NCI-H2171 (cell line): ENCODE data around the gene CDH4.

ENCODE experiments used
- DNase-seq: peaks from one replicate; lab custom pipeline; 2025; lab: John Stamatoyannopoulos, UW

Gene CDH4

DNA sequence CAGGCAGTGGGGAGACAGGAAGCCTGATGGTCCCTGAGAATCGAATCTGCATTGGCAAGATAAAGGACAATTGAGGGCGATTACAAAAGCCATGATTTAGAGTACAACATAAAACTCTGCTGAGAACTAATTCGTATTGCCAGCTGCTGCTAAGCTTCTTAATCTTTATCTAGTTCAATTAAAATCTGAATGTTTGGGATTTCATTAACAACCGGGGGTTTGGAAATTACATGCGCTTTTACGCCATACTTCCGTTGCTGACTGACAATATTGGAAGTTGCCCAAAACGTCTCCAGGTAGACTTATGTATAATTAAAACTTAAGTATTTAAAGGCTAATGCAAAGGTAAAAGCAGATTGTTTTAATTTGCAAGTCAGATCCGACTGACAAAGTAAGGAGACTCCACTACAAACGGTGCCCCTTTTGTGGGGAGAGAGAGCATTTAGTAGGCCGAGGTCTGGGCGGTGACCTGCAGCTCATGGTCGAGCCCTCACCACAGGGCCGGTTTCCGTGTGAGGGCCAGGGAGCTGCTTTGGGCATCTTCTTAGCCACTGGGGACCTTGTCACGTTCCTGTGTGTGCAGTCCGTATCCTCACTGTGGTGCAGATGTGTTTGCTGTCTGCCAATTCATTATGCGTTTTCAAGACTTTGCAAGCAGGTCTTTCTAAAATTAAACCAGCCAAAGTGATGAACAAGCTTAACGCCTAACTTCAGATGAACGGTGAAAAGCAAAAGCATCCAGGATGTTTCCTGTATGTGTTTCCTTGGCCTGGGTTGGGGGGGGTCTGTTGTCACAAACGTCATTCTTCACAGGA is 49.9 kb downstream of the CDH4 start:
- no peak for DNase-seq

DNA sequence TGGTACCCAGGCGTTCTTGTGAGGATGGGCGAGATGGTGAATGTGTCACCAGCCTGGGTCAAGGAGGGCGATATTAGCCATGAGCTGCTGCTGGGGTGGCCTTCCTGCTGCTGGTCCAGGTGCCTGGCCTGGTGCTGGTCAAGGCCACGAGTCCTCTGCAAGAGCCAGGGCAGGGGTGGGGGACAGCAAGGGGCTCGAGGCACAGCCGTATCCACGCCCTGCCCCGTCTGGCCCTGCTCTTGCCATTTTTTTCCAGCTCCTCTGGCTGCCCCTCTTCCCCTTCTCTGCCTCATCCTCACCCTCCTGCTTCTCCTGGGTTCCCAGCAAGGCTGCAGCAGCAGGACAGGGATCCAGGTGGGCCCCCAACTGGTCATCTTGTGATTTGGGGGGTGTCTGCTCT is 51.2 kb downstream of the CDH4 start:
- no peak for DNase-seq

DNA sequence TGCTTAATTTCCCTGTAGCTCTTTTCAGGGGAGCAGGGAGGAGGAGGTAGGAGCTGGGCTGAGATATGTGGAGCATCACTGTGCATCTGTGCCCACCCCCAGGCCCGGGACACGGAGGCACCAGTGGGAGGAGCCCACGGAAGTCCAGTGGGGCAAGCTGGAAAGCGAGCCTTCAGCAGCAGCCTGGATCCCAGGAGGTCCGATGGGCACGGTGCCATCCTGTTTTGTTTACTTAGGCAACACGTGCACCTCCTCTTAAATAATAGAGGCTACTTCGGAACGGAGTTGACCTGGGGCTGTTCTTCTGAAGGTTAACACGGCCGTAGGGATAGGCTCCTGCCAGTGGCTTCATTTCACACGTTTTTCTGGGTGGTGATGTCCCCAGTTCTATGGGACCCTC is 51.6 kb downstream of the CDH4 start:
- no peak for DNase-seq

DNA sequence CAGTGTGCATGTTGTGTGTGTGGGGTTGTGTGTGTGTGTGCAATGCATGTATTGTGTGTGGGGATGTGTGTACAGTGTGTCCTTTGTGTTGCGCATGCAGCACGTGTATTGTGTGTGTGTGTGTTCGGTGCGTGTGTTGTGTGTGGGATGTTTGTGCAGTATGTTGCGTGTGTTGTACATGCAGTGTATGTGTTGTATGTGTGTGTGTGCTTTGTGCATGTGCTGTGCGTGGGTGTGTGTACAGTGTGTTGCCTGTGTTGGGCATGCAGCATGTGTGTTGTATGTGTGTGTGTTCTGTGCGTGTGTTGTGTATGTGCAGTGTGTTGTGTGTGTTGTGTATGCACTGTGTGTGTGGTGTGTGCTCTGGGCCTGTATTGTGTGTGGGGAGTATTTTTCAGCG is 52.7 kb downstream of the CDH4 start:
- no peak for DNase-seq

DNA sequence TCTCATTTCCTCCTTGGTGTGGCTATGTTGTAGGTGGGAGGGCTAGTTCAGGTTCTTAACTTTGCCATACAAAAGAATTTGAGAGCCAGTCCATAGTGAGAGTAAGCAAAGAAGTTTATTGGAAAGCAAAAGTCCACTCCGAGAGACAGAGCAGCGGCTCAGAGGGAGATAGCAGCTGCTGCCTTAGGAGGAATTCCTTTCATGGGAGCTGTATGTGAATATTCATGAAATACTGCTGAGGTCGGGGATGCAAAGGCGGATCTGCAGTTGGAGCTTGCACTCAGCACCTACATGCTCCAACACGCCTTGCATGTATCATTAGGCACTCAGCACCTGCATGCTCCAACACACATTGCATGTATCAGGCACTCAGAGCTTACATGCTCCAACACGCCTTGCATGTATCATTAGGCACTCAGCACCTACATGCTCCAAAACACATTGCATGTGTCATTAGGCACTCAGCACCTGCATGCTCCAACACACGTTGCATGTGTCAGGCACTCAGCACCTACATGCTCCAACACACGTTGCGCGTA is 54.9 kb downstream of the CDH4 start:
- no peak for DNase-seq

DNA sequence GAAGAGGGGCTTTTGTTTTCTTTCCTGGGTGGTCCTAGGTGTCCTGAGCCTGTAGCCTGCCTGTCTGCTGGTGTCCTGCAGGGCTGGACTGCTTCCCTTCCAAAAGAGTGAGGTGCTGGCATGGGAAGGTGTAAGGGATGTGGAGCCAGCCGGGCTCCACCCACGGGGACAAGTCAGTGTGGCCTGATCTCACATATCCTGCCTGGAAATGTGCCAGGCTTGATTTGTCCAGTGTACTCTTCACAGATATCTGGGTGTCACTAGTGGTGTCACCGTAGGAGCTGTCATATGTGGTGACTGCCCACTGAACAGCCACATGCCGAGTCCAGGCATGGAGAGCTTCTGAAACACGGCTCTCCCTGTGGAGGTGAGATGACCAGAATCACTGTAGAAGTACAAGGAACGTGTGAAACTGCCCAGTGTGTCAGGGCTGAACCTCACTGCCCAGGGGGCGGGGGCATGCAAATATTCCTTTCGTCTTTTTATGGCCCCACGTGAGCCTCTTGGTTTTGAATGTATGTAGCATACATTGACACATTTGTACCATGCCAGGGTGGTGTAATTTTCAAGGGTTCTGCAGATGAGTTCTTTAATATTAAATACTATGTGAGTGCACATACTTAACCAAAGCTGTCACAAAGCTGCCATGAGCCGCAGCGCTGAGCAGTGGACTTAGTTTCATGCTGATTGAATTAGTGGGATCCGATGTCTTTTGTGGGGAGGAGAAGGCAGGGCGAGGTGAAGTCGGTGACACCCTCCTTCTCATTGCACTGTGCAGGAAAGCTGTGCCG is 55.8 kb downstream of the CDH4 start:
- DNase-seq = no peak

DNA sequence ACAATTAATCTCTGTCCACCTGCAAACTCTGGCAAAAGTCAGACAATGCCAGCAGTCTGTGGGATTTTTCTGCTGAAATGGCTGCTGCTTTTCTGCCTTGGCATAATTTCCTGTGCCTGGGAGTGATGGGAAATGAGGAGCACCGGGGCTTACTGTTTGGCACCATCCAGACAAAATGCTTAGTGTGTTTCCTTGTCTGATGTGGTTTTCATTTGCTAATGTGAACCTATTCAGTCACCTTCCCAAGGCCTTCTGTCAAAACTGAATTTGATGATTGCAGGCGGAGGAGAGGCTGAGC is 56.4 kb downstream of the CDH4 start:
- DNase-seq = no peak

DNA sequence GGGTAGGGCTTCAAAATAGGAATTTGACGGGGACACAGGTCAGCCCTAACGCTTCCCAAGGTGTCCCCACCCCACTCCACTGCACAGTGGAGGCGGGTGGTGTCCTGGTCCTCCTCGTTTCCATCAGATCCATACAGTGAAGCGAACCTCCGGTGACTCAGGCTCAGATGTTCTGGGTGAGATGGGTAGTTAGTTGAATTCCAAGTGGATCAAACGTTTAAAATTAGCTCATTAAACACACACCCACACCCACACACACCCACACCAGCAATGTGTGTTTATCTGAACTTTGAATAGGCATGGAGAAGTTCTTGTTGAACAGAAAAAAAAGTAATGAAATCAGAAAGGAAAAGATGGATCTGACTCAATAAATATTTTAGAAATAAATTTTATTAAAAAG is 58.9 kb downstream of the CDH4 start:
- DNase-seq = no peak

DNA sequence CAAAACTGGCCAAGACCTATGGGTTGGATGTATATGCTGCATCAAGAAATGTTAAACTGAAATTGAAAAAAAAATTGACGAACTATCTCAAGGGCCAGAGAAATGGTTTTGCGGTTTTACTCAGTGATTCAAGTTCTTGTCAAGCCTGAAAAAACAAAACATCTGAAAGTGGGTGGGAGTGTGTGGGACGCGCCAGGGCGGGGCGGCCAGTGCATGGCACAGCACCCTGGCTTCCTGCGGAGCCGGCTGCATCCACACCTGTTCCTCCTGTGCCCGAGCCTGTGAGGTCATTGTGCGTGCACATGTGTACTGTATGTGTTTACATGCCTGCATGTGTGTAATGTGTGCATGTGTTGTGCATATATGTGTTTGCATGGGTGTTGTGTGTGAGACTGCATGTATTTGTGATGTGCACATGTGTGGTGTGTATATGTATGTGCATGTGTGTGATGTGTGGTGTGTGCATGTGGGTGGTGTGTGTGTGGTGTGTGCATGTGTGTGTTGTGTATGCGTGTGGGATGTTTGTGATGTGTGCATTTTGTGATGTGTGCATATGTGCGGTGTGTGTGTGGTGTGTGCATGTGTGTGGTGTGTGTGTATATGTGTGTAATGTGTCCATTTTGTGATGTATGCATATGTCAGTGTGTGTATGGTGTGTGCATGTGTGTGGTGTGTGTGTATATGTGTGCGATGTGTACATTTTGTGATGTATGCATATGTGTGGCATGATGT is 59.8 kb downstream of the CDH4 start:
- no peak for DNase-seq

DNA sequence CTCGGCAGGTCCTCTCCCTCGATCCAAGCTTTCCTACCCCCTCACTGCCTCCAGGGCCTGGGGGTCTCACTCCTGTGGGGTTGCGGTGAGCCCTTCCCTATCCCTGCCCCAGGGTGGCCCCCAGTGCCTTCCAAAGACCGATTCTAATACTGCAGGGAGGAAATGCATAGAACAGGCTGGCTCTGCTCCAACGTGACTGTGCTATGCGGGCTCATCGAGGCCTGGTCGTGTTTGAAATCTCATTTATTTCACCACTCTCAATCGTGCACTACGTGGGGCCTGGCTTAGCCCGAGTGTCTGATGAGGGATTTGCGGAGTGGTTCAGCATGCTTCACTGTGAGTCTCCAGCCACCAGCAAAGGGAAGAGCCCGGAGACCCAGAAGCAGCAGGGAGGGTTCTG is 60.9 kb downstream of the CDH4 start:
- no peak for DNase-seq

DNA sequence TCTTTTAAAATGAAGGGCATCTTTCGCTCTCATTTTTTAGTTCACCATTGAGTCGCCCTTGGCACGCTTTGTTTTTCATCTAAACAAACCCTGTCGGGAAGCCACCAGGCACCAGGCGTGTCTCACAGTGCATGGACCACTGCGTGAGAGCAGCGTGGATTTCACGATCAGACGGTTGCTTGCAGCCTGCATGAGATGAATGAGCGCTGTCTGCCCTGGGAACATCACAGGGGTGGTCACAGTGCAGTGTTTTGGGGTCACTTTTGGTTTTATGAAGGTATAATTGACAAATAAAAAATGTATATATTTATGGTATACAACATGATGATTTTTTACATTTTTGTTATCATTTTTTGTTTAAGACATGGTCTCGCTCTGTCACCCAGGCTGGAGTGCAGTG is 61.3 kb downstream of the CDH4 start:
- DNase-seq = no peak

DNA sequence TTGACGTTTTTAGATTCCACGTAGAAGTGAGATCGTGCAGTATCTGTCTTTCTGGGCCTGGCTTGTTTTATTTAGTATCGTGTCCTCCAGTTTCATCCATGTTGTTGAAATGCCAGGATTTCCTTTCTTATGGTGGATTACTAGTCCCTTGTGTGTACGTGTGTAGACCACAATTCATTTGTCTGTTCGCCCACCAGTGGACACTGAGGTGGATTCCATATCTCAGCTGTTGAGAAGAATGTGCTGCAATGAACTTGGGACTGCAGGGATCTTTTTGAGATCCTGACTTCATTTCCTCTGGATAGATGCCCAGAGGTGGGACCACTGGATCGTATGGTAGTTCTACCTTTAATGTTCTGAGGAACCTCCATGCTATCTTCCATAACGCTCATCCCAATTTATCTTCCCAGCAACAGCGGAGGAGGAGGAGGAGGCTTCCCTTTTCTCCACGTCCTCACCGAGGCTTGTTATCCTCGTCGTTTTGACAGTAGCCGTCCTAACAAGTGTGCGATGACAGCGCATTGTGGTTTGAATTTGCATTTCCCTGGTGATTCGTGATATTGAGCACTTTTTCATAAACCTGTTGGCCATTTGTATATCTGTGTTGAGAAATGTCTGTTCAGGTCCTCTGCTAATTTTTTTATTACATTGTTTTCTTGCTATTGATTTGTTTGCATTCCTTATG is 62.4 kb downstream of the CDH4 start:
- no peak for DNase-seq

DNA sequence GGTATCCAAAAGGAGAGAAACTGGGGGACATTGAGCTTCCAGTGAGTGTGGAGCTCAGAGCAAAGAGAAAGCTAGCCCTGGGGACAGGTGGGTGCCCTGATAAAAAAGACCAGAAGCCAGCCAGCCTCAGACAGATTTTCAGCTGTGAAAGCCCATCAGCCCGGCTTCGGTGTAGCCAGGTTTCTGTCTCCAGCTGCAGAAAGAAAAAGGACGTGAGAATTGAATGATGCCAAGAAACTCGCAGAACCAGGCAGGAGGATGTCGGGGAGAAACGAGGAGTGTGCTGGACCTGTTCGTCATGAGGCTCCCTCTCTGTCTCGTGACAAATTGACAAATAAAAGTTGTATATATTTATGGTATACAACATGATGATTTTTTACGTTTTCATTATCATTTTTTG is 63.3 kb downstream of the CDH4 start:
- no peak for DNase-seq

DNA sequence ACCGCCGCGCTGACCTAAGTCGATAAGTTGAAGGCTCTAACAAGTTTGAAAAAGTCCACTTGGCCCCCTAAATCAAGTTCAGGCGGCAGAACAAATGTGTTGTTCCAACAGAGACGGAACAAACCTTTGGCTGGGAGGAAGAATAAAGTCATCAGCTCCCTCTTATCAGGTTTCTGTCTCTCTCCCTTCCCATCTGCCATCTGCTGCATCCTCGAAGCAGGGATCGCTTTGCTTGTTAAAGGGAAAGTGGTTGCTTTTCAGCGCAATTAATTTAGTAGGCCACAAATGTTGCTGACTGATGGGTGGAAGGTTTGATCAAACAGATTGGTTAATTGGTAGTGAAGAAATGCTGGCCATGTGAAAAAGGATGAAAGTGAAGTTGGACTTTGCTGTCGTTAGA is 64.3 kb downstream of the CDH4 start:
- DNase-seq = peak; percentile 6

DNA sequence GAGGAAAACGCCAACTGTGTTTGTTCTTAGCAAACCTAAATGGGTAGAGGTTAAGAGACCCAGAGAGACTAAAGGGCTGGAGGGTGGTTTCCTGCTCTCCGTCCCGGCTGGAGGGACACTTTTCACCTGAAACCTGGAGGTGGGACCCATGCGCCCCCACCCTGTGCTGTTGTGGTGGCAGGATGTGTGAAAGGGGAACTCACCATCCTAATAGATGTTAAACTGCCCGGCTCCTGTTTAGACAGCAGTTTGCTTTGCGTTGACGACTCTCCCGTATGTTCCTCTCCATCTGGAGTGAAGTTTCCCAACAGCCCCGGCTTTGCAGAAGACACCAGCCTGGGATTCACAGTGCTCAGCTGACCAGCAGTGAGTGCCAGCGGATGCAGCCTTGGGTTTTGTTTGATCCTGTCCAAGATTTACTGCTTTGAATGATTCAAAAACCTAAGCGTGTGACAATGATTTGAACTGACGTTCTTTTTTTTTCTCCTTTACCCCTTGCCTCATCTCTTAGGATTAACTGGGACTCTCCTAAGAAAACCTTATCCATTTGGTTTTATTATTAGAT is 66.0 kb downstream of the CDH4 start:
- DNase-seq = no peak

DNA sequence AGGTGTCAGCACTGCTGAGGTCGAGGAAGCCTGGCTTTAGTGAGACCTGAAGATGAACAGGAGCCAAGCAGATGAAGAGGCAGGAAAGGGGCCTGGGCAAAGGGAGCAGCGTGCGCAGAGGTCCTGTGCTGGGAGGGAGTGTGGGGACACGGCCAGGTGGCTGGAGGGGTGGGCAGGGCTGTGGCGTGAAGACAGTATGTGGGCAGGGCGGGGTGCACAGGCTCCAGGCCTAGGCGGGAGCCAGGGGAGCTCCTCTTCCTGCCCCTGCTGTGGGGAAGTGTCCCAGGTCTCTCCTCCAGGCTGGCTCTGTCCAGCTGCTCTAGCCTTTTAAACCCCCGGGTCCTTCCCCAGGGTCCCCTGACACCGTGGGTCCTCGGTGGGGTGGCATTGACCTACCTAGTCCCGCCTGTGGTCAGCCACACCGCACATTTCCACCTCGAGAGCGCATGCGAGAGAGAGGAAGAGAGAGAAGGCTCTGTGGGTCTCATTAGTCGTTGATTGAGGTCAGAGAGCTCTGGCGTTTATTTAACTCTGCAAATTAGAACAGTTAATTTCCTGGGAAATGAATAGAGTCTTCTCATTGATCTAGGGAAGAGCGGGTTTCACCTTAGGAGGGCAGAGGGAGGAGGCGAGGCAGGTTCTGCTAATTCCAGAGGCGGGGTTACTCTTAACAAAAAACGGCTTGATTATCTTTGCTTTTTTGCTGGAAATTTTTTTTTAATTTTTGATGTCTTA is 68.8 kb downstream of the CDH4 start:
- DNase-seq = no peak

DNA sequence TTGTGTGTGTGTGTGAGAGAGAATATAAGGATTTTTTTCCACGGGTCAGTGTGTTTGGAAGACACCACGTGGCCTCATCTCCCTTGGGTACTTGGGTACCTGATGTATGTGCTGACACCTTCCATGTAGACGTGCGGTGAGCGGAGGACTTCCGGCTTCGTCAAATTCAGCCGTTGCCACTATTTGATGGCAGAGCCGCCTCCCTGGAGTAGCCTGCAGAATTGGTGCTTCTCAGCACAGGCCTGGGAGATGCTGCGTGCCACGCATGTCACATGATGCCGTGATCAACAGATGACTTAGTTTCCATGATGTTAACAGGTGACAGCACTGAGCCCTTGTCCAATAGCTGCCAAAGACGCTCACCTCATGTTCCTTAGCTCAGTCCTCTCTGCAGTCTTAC is 69.4 kb downstream of the CDH4 start:
- no peak for DNase-seq

DNA sequence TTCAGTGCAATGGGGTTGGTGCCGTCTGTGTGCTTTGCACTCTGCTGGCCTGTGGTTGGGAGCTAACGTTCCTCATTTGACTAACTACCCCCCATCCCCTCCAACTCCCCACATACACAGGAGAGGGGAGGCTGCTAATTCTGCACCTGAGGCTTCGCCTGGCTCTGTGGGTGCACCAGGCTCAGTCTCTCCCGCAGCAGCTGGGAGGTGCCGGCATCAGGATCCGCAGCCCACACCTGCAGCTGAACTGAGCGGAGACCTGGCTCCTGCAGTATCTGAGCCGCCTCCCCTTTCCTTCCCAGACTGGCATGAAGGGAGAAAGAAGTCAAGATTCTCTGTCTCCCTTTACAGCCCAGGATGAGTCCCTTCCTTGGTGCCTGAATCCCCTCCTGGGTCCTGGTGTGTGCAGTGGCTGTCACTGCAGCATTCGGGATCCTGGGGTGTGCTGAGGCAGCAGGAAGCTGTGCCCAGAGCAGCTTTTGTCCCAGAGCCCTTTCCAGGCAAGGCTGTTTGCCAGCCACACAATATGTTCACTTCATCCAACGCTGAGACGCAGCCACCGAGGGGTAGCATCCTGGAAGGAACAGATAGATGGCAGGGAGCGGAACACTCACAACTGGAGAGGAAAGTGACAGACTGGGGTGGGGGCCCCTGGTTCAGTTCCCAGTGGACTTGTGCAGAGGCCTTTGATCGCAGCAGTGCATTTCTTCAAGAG is 70.2 kb downstream of the CDH4 start:
- no peak for DNase-seq

DNA sequence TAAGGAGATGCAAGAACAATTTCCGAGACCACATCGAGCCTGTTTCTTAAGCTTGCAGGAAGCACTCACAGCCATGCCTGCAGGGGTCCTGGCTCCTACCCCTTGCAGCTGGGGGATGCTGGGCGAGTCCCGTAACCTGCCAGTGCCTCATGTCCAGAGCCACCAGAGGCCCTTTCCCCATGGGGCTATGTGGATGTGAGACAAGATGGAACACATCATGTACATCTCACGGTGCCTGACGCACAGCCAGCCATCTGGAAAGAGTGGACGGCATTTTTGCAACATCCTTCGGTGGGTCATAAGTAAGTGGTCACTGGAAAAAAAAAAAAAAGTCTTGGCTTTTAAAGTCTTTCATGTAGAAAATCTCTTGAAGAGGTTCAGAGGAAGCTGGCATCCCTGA is 72.8 kb downstream of the CDH4 start:
- DNase-seq = no peak

DNA sequence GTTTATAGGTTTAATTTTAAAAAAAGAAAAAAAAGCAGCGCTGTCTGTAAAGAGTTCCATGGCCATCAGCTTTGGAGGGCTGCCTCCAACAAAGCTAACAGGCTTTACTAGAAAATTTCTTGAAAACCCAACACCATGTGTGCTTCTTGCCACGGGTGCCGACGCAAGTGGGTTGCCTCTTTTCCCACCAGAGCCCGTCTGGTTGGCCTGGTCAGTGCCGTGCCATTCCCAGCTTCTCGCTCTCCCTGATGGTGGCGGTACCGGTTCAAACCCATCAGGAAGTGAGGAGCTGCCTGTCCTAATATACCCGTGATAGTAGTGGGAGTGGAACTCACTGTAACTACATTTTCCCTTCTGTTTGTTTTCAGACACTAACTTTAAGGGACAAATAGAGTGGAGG is 73.7 kb downstream of the CDH4 start:
- no peak for DNase-seq
